GM12875 (cell line): Measurements from ENCODE around the gene DOCK2.

Experiments used
- H3K4me3 ChIP-seq: one replicate; pipeline ENCODE4 v1.5.1; 2011; ENCODE audit warnings: low read depth, low read length, control low read depth
- TF ChIP-seq, protein P1 (sequence below): IDR thresholded peaks from 2 replicates; pipeline ENCODE4 v1.5.1; 2011; ENCODE audit warnings: low read depth, mild to moderate bottlenecking, control low read depth, inconsistent platforms, low read length, moderate library complexity, borderline replicate concordance; ENCODE audit not compliant: insufficient read depth

The DOCK2 gene

DNA sequence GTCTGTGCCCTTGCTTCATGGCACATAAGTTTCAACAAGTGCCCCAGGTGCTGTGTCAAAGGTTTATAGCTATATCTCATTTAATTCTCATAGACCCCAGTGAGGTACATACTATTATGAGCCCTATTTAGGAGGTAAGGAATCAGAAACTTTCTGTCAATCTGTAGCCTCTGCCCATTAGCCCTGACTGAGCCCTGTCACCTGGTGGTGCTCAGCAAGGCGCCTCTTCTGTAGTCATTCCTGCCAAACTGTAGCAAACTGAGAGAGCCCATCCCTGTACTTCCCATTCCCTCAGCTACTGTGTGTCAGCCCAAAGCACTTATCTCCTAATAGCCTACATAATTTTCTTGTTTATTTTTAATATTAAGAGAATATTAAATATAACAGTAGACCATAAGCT lies 422.1 kb downstream of the DOCK2 start:
- TF ChIP-seq, protein P1, sequence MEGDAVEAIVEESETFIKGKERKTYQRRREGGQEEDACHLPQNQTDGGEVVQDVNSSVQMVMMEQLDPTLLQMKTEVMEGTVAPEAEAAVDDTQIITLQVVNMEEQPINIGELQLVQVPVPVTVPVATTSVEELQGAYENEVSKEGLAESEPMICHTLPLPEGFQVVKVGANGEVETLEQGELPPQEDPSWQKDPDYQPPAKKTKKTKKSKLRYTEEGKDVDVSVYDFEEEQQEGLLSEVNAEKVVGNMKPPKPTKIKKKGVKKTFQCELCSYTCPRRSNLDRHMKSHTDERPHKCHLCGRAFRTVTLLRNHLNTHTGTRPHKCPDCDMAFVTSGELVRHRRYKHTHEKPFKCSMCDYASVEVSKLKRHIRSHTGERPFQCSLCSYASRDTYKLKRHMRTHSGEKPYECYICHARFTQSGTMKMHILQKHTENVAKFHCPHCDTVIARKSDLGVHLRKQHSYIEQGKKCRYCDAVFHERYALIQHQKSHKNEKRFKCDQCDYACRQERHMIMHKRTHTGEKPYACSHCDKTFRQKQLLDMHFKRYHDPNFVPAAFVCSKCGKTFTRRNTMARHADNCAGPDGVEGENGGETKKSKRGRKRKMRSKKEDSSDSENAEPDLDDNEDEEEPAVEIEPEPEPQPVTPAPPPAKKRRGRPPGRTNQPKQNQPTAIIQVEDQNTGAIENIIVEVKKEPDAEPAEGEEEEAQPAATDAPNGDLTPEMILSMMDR, result no peak
- H3K4me3 ChIP-seq, result no peak overlapping the region

DNA sequence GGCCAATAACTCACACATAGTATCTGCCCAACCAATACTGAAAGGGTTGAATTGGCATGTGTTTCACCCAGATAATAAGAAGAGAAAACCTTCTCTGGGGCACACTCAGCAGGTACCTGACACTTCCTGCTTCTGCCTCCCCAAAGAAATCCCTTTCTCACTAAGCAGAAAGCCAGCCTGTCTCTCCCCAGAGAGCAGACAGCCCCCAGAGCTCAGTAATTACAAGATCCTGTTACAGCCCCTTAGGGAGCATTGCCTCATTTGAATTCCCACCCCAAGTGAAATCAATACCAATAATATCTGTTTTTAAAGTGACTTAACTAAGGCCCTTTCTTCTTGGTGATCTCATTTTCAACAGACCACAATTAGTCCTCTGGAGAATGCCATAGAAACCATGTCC lies 430.1 kb downstream of the DOCK2 start:
- H3K4me3 ChIP-seq, result no peak overlapping the region
- TF ChIP-seq, protein P1, result no peak

DNA sequence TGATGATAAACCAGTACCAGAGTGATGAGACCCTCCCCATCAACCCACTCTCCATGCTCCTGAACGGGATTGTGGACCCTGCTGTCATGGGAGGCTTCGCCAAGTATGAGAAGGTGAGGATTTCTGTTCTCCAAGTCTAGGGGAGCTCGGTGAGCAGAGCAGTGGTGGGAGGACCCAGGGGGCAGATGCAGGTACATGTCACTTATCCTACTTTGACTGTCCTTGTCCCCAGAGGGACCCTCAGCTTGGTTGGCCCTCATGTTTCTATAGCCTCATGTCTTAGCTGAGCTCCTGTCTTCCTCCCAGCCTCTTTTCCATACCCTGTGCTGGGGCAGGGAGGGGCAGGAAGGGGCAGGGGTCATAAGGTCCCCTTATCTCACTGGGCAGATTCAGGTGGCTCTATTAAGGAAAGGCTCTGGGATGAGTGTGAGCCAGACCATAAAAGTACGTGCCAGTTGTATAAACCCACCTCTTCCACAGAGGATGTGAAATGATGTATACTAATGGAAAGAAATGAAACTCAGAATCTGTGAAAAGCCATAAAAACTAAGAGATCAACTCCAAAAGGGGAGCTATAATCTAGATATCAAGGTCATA lies 430.6 kb downstream of the DOCK2 start:
- no peak overlapping the region for H3K4me3 ChIP-seq
- TF ChIP-seq, protein P1, result no peak

DNA sequence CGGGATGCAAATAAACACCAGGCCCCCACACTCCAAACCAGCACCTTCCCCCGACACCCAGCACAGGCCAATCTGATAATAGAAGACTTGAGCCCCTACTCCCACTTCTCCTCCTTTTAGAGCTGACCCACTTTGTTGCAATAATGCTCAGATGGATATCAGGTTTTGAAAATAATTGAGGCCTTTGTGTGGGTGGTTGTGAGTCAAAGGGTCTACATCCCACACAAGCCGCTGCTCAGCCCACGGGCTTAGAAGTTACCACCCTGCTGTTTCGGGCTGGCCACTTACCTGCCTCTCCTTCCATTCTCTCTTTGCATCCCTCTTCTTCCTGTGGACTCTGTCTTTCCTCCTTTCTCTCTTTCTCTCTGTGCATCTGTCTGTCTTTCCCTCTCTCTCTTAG lies 432.4 kb downstream of the DOCK2 start:
- no peak overlapping the region for H3K4me3 ChIP-seq
- TF ChIP-seq, protein P1, result no peak

DNA sequence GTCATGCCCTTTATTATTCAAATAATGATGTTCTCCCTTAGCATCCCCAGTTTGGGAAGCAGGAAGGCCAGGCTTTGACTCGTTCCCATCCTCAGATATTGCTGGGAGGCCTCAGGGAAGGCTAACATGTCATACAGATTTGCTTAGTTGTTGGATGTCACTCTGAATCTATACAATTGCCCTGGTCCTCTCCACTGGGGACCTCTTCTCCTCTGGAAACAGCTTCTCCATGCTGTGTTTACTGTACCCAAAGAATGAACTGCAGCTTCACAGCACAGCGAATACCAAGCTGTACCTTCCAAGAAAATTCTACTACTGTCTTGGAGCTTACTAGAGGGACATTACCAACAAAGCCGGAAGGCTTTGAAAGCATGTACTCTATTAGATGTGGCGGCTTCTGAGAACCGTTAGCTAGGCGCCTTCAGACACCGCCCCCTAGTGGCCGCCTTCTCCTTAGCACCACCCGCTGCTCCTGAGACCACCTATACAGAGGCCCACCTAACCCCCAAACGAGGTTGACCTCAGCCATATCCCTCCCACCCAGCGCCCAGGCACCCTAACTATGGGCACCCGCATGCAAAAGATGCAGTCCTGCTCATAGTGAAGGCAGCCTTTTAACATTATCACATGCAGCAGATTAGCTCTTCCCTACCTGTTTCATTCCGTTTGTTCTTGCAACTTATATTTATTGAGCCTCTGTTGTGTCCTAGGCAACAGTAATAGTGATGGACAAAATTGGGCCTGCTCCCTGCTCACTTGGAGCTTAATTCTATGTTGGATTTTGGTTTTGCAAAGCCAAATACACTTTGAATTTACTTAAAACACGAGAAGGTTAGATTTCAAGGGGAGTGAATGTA lies 433.7 kb downstream of the DOCK2 start:
- TF ChIP-seq, protein P1, result peak; percentile 45
- H3K4me3 ChIP-seq, result no peak overlapping the region

DNA sequence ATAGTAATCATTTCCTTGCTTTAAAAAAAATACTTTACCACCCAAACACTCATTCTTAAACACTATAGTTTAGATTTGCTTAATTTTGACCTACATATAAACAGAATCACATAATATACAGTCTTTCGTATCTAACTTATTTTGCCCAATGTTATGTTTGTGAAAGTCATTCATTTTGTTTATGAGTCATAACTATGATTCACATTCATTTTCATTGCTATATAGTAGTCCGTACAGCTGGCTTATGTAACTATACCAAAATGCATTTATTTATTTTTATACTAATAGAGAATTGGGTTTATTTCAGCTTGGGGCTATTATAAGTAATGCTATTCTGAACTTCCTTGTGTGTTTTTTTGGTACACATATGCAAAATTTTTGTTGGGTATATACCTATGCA lies 434.7 kb downstream of the DOCK2 start:
- no peak overlapping the region for H3K4me3 ChIP-seq
- TF ChIP-seq, protein P1, result no peak

DNA sequence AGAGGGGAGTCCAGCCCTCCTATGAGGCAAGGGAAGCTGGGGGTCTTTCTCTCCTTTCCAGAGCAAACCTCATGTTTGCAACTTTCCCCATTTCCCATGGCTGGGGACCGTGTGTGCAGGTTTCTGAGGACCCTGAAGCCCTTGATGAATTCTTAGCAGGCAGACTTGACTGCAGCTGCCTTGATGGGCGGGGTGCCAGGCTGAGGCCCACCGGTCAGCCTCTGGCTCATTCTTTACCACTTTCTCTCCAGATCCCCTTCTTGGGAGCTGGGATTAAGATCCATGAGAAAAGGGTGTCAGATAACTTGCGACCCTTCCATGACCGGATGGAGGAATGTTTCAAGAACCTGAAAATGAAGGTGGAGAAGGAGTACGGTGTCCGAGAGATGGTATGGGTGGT lies 438.6 kb downstream of the DOCK2 start:
- TF ChIP-seq, protein P1, result no peak
- H3K4me3 ChIP-seq, result no peak overlapping the region
